Measurements from ENCODE around the gene ZNF518B.

Gene ZNF518B

DNA sequence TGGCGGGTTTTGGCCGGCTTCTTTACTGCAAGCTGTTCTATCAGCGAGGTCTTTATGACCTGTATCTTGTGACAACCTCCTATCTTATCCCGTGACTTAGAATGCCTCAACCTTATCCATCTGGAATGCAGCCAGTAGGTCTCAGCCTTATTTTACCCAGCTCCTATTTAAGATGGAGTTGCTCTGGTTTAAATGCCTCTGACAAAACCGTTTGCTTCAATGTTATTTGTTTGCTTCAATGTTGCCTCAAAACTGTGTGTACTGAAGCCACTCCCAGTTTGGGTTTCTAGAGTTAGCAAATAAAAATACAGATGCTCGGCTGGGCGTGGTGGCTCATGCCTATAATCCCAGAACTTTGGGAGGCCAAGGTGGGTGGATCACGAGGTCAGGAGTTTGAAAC lies 51.6 kb downstream of the ZNF518B start:
- TF ChIP-seq EZH2phosphoT487 (conservative IDR thresholded peaks at IDR 0.05; ENCODE audit: low read length) (no peak), CTCF (IDR thresholded peaks at IDR 0.05; ENCODE audit: insufficient read depth, low read length, poor library complexity, severe bottlenecking) (no peak)
- Histone ChIP-seq H3K9ac (ENCODE audit: low read length) (no peak overlapping the region), H3K4me2 (ENCODE audit: low read depth, low read length, poor library complexity, severe bottlenecking) (no peak overlapping the region), H3K27ac (ENCODE audit: low read depth, low read length) (no peak overlapping the region), H4K20me1 (ENCODE audit: low read depth, low read length) (no peaks in the 10 kb centered on the region), H3K27me3 (ENCODE audit: low read length) (no peaks in the 10 kb centered on the region), H2AFZ (ENCODE audit: low read depth, low read length, severe bottlenecking) (no peak overlapping the region), H3K9me3 (ENCODE audit: insufficient read depth, low read length) (no peaks in the 10 kb centered on the region), H3K36me3 (ENCODE audit: low read length) (no peaks in the 10 kb centered on the region), H3K79me2 (ENCODE audit: insufficient read depth, low read length) (no peaks in the 10 kb centered on the region), H3K9me2 (replicated peaks; ENCODE audit: insufficient read depth, low read length) (no peaks in the 10 kb centered on the region), H3K4me3 (ENCODE audit: insufficient read depth, low read length, poor library complexity, severe bottlenecking) (no peak overlapping the region), H3F3A (ENCODE audit: insufficient read depth) (no peaks in the 10 kb centered on the region)

GRCh38 chr4:10403633-10404445 lies 53.4 kb downstream of the ZNF518B start:
- H2AFZ ChIP-seq (ENCODE audit: low read depth, low read length, severe bottlenecking), result no peak overlapping the region
- H3K4me3 ChIP-seq (ENCODE audit: insufficient read depth, low read length, poor library complexity, severe bottlenecking), result no peak overlapping the region
- no peaks in the 10 kb centered on the region for H3K9me2 ChIP-seq (replicated peaks; ENCODE audit: insufficient read depth, low read length)
- no peaks in the 10 kb centered on the region for H3K27me3 ChIP-seq (ENCODE audit: low read length)
- no peaks in the 10 kb centered on the region for H3K79me2 ChIP-seq (ENCODE audit: insufficient read depth, low read length)
- TF ChIP-seq EZH2phosphoT487 (conservative IDR thresholded peaks at IDR 0.05; ENCODE audit: low read length) (no peak), CTCF (IDR thresholded peaks at IDR 0.05; ENCODE audit: insufficient read depth, low read length, poor library complexity, severe bottlenecking) (no peak)
- H3K27ac ChIP-seq (ENCODE audit: low read depth, low read length), result no peak overlapping the region
- no peaks in the 10 kb centered on the region for H3F3A ChIP-seq (ENCODE audit: insufficient read depth)
- no peaks in the 10 kb centered on the region for H4K20me1 ChIP-seq (ENCODE audit: low read depth, low read length)
- H3K36me3 ChIP-seq (ENCODE audit: low read length), result no peaks in the 10 kb centered on the region
- no peak overlapping the region for H3K4me2 ChIP-seq (ENCODE audit: low read depth, low read length, poor library complexity, severe bottlenecking)
- no peak overlapping the region for H3K9ac ChIP-seq (ENCODE audit: low read length)
- H3K9me3 ChIP-seq (ENCODE audit: insufficient read depth, low read length), result no peaks in the 10 kb centered on the region

DNA sequence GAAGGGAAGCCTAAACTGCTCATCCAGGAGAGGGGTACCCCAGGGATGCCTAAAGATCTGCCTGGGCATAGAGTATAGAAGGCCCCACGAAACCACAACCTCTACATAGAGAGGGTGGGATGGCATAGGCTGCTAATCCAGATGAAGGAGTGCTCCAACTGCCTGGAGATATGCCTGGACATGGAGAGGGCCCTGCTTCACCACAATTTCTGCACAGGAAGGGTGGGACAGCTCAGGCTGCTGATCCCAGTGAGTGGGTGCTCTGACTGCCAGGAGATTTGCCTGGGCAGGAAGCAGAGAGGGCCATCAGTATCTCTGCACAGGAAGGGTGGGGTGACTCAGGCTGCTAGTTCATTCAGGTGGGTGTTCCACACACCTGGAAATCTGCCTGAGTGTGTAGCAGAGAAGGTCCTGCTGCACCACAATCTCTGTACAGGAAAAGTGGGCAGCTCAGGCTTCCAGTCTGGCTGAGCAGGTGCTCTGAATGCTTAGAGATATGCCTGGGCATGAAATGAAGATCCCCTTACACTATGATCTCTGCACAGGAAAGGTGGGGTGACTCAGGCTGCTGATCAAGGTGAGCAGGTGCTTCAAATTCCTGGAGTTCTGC lies 61.1 kb downstream of the ZNF518B start:
- Histone ChIP-seq H3K9ac (ENCODE audit: low read length) (no peak overlapping the region), H3K27ac (ENCODE audit: low read depth, low read length) (no peak overlapping the region), H3K79me2 (ENCODE audit: insufficient read depth, low read length) (no peaks in the 10 kb centered on the region), H4K20me1 (ENCODE audit: low read depth, low read length) (no peaks in the 10 kb centered on the region), H2AFZ (ENCODE audit: low read depth, low read length, severe bottlenecking) (no peak overlapping the region), H3K4me2 (ENCODE audit: low read depth, low read length, poor library complexity, severe bottlenecking) (no peak overlapping the region), H3K27me3 (ENCODE audit: low read length) (no peaks in the 10 kb centered on the region), H3K9me3 (ENCODE audit: insufficient read depth, low read length) (no peaks in the 10 kb centered on the region), H3K9me2 (replicated peaks; ENCODE audit: insufficient read depth, low read length) (no peaks in the 10 kb centered on the region), H3K4me3 (ENCODE audit: insufficient read depth, low read length, poor library complexity, severe bottlenecking) (no peak overlapping the region), H3K36me3 (ENCODE audit: low read length) (no peaks in the 10 kb centered on the region), H3F3A (ENCODE audit: insufficient read depth) (no peaks in the 10 kb centered on the region)
- no peak for TF ChIP-seq EZH2phosphoT487 (conservative IDR thresholded peaks at IDR 0.05; ENCODE audit: low read length)
- TF ChIP-seq CTCF (IDR thresholded peaks at IDR 0.05; ENCODE audit: insufficient read depth, low read length, poor library complexity, severe bottlenecking), result no peak

Data from SU-DHL-6 (cell line).